Small intestine (tissue), 16 donors: ENCODE results near the gene RRP15. TPM values are rescaled to one million over a fixed set of nuclear protein-coding genes. Genes with fewer than 3 reads are reported as not detected.
A peak's percentile ranks its signal among the peaks of the same experiment; 100 is the strongest.

Experiments used
- DNase-seq, 2 donors: peaks; one replicate each; pipeline versions ENCODE4 v3.0.0 to v3.0.0-alpha.2; 2013
- FAIRE-seq: peaks from 2 replicates; lab custom pipeline; 2012; peaks lifted over from hg19 to GRCh38; lab: Jason Lieb, UNC
- H3K27ac ChIP-seq, 3 donors: one replicate each; pipeline ENCODE4 v1.5.1; 2013; ENCODE audit warnings: low read length in 2 of 3, mild to moderate bottlenecking in 2 of 3, control low read depth in 1 of 3, inconsistent platforms in 1 of 3, low read depth in 1 of 3, moderate library complexity in 1 of 3
- H3K27me3 ChIP-seq, 3 donors: one replicate each; pipeline ENCODE4 v1.6.1; 2013; ENCODE audit warnings: low read length in 3 of 3, inconsistent platforms in 1 of 3; ENCODE audit not compliant: control insufficient read depth in 3 of 3, insufficient read depth in 3 of 3
- H3K36me3 ChIP-seq, 3 donors: one replicate each; pipeline ENCODE4 v1.6.1; 2013; ENCODE audit warnings: low read length in 3 of 3, inconsistent platforms in 1 of 3, low read depth in 1 of 3, mild to moderate bottlenecking in 1 of 3, moderate library complexity in 1 of 3; ENCODE audit not compliant: control insufficient read depth in 3 of 3, insufficient read depth in 2 of 3
- H3K4me1 ChIP-seq, 3 donors: one replicate each; pipeline ENCODE4 v1.6.1; 2013; ENCODE audit warnings: low read length in 2 of 3, inconsistent platforms in 1 of 3, low read depth in 1 of 3, mild to moderate bottlenecking in 1 of 3, moderate library complexity in 1 of 3; ENCODE audit not compliant: control insufficient read depth in 3 of 3, insufficient read depth in 2 of 3
- H3K4me3 ChIP-seq, 3 donors: one replicate each; pipeline ENCODE4 v1.5.1; 2013; ENCODE audit warnings: low read length in 3 of 3, control low read depth in 1 of 3, inconsistent platforms in 1 of 3, low read depth in 1 of 3, mild to moderate bottlenecking in 1 of 3, moderate library complexity in 1 of 3
- H3K9me3 ChIP-seq, 2 donors: one replicate each; pipeline ENCODE4 v1.6.1; 2013; ENCODE audit warnings: low read depth in 1 of 2, low read length in 1 of 2; ENCODE audit not compliant: control insufficient read depth in 2 of 2, insufficient read depth in 1 of 2
- WGBS, 3 donors: extraction: QIAGEN DNeasy Blood & Tissue Kit; methylation state at CpG; one replicate each; pipeline ENCODE4 v1.1.7; 2013; 5-methylcytosine and 5-hydroxymethylcytosine counted together
- long read RNA-seq, 10 donors: transcript quantifications; one replicate each; lab custom pipeline, GENCODE V29; 2026
- polyA plus RNA-seq, 4 donors: library from polyadenylated mRNA; stranded (reverse) in 3 of 4; unstranded in 1 of 4; fragments of 200-250 nt in 3 of 4; fragments of 120-200 nt in 1 of 4; gene quantifications; one replicate each; pipeline versions ENCODE4 v1.2.1 to v1.2.3, GENCODE V29; 2013
- donor health status: healthy with polysubstance abuse.
- donor health status: control.
- donor health status: control.
- donor health status: Bipolar disorder and iron deficiency.
- donor health status: healthy.

Gene RRP15, protein sequence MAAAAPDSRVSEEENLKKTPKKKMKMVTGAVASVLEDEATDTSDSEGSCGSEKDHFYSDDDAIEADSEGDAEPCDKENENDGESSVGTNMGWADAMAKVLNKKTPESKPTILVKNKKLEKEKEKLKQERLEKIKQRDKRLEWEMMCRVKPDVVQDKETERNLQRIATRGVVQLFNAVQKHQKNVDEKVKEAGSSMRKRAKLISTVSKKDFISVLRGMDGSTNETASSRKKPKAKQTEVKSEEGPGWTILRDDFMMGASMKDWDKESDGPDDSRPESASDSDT
- polyA plus RNA-seq = 10 to 100 TPM in 1 of 4 donors, 1 to 10 TPM in 3; 1.3 to 11.4 (median 3.2) TPM
- long read RNA-seq, donor 1 = 0 reads
- long read RNA-seq, donor 2, full-length matches to known transcripts = 6 of 6 reads
- long read RNA-seq, donor 2, partial matches to known transcripts = 0 of 6 reads
- long read RNA-seq, donor 2, other reads (novel, unspliced or antisense) = 0 of 6 reads
- long read RNA-seq, donor 3, full-length matches to known transcripts = 13 of 18 reads
- long read RNA-seq, donor 3, partial matches to known transcripts = 5 of 18 reads
- long read RNA-seq, donor 3, other reads (novel, unspliced or antisense) = 0 of 18 reads
- long read RNA-seq, donor 4 = 0 reads
- long read RNA-seq, donor 5 = 0 reads
- long read RNA-seq, donor 6, full-length matches to known transcripts = 5 of 5 reads
- long read RNA-seq, donor 6, partial matches to known transcripts = 0 of 5 reads
- long read RNA-seq, donor 6, other reads (novel, unspliced or antisense) = 0 of 5 reads
- long read RNA-seq, donor 7 = 0 reads
- long read RNA-seq, donor 8, partial matches to known transcripts = 0 of 2 reads
- long read RNA-seq, donor 8, other reads (novel, unspliced or antisense) = 0 of 2 reads
- long read RNA-seq, donor 9, full-length matches to known transcripts = 2 of 2 reads
- long read RNA-seq, donor 9, partial matches to known transcripts = 0 of 2 reads
- long read RNA-seq, donor 9, other reads (novel, unspliced or antisense) = 0 of 2 reads
- long read RNA-seq, donor 10, full-length matches to known transcripts = 15 of 15 reads
- long read RNA-seq, donor 10, partial matches to known transcripts = 0 of 15 reads
- long read RNA-seq, donor 10, other reads (novel, unspliced or antisense) = 0 of 15 reads

DNA sequence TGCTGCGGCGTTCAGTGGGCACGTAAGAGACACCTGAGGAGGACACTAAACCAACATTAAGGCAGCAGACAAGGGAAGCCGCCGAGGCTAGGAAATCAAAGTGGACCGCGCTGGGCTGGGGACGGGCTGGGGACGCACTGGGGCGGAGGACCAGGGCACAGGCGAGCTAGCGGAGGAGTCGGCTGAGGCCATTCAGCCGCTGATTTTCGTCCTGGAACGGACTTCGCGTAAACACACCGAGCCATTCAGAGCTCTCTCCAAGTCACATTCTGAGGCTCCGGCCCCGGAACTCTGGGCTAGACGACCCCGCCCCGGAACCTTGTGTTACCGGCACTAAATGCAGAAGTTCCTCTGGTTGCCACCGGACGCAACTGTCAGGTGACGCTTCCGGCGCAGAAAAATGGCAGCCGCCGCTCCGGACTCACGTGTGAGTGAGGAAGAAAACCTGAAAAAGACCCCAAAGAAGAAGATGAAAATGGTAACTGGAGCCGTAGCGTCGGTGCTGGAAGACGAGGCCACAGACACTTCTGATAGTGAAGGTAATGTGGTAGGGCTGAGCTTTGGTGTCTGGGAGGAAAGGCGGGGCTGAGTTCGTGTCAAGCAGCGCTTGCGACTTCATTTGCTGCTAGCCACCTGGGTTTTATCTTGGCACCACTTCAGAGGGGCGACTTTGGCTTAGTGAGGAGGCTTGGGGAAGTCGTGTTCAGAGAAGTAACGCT lies at the start of gene RRP15:
Gene RRP15 (plus strand): TSS at position 377 of the 719 bp plus-strand sequence. CDS start 24 bp downstream, at position 401.
- Histone ChIP-seq H3K4me1 (peaks cover 0 to 10% (median 9%) of the 10 kb centered on the region in 3 donors), H3K4me3 (peak within 1 kb of the TSS; percentile 74 to 97 (median 83)), H3K27ac (peak within 1 kb of the TSS; percentile 86 to 94 (median 92)), H3K9me3 (peaks cover 0 to 6% of the 10 kb centered on the region in 2 donors), H3K36me3 (no peaks in the 10 kb centered on the region), H3K27me3 (no peaks in the 10 kb centered on the region)
- FAIRE-seq (no peak), DNase-seq (peak; percentile 92 to 94)
- 0% methylated on average over 45 of the region's 45 CpGs for WGBS, 3 donors

- H3K4me3 ChIP-seq = no peak overlapping the region
- 37 to 63% (median 51%) methylated on average over 3 of the region's 3 CpGs for WGBS, 3 donors
- no peaks in the 10 kb centered on the region for H3K9me3 ChIP-seq
- no peak for FAIRE-seq
- H3K27ac ChIP-seq = no peak overlapping the region
- no peaks in the 10 kb centered on the region for H3K36me3 ChIP-seq
- peak in 1 of 2 donors; percentile 44 for DNase-seq
- no peaks in the 10 kb centered on the region for H3K4me1 ChIP-seq
- H3K27me3 ChIP-seq = peaks cover 0 to 2% (median 0%) of the 10 kb centered on the region in 3 donors
Measured at GRCh38 chr1:218242171-218242570, 42.9 kb upstream of the RRP15 start.

DNA sequence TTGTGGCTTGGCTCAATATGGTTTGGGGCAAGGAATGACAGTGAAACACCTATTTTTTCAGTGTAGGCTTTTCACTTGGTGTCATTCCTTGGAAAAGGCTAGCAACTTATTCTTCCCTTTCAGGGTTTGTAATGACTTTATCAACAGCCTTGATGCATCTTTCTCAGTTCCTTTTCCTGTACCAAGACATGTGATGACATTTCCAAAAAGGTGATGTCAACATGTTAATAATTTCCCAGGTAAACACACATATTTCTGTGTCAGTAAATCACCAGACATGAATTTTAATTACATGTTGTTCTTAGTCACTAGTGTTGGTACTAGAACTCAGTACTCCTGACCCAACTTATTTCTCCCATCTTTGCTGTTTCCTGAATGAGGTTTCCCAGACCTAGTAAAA lies 37.8 kb upstream of the RRP15 start:
- DNase-seq (no peak), FAIRE-seq (no peak)
- Histone ChIP-seq H3K36me3 (no peaks in the 10 kb centered on the region), H3K9me3 (no peaks in the 10 kb centered on the region), H3K4me3 (no peak overlapping the region), H3K4me1 (no peaks in the 10 kb centered on the region), H3K27ac (no peak overlapping the region), H3K27me3 (peaks cover 0 to 5% (median 0%) of the 10 kb centered on the region in 3 donors)

DNA sequence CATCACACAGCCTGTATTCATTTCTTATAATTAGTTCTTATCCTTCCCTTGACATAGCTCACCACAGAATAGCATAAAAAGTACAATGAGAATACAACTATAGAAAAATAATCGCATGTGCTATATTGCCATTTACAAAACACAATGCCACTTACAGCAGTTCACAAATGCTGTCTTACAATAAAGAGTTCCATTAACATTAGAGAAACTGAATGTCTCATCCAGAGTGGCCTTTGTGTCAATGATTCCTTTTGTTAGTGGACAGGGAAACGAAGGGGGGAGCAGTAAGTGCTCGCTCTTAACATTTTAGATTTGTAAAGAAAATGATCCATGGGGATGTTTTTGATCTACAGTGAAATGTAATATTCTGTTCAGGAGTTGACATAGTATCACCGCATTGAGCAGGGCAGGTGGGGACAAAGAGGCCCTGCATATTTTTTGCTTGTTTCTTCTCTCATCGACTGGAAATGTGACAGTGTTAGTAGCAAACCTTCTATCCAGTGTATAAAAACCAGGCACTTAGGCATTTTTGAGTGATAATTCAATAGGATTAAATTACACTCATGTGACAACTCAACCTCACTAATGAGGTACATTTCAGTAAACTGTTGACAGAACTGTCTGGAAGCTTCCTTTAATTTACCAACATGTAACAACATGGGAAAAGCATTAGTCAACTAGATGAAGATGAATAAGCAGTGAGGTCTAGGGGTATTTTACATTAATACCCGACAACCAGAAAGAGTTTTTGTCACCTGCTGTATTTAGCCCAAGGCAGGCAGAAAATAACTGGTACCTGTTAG lies 35.6 kb upstream of the RRP15 start:
- 74 to 85% (median 84%) methylated on average over 6 of the region's 6 CpGs for WGBS, 3 donors
- FAIRE-seq = no peak

DNA sequence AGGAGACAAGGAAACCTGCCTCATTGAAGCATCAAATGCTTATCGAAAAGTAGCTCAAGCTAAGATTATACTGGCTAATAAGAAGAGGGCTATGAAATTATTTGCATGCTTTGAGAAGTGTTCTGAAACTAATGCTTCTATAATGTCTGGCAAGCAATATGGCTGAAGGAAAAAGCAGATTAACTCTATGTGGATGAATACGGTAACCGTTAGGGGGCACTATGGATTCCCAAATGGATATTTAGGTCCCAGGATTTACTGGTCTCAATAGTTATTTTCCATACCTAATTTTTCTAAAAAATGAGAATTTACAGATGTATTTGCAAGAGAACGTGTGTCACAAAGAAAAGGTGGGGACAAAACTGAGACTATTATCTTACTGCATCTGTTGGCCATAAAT lies 34.6 kb upstream of the RRP15 start:
- Histone ChIP-seq H3K9me3 (no peaks in the 10 kb centered on the region), H3K27ac (no peak overlapping the region), H3K4me3 (no peak overlapping the region), H3K36me3 (no peaks in the 10 kb centered on the region), H3K4me1 (peaks cover 0 to 3% (median 0%) of the 10 kb centered on the region in 3 donors), H3K27me3 (peaks cover 0 to 3% (median 0%) of the 10 kb centered on the region in 3 donors)
- FAIRE-seq = no peak
- WGBS, 3 donors = 72 to 79% (median 78%) methylated on average over 4 of the region's 4 CpGs
- no peak for DNase-seq

More for the DNA sequence above, 35.6 kb upstream of the RRP15 start:
- no peaks in the 10 kb centered on the region for H3K36me3 ChIP-seq
- peaks cover 0 to 5% (median 0%) of the 10 kb centered on the region in 3 donors for H3K27me3 ChIP-seq
- H3K9me3 ChIP-seq = no peaks in the 10 kb centered on the region
- DNase-seq = no peak
- no peak overlapping the region for H3K4me3 ChIP-seq
- no peak overlapping the region for H3K27ac ChIP-seq
- H3K4me1 ChIP-seq = peaks cover 0 to 3% (median 0%) of the 10 kb centered on the region in 3 donors

- FAIRE-seq = no peak
- Histone ChIP-seq H3K4me3 (no peak overlapping the region), H3K27ac (peak overlapping the region in 1 of 3 donors; percentile 35), H3K27me3 (no peaks in the 10 kb centered on the region), H3K36me3 (no peaks in the 10 kb centered on the region), H3K4me1 (peaks cover 0 to 3% (median 3%) of the 10 kb centered on the region in 3 donors), H3K9me3 (peaks cover 0 to 6% of the 10 kb centered on the region in 2 donors)
- WGBS, 3 donors = 47 to 52% (median 50%) methylated on average over 8 of the region's 8 CpGs
- peak; percentile 72 to 88 for DNase-seq
Measured at GRCh38 chr1:218254296-218254946, 30.7 kb upstream of the RRP15 start.

GRCh38 chr1:218255090-218255489 lies 30.0 kb upstream of the RRP15 start:
- peaks cover 0 to 3% (median 3%) of the 10 kb centered on the region in 3 donors for H3K4me1 ChIP-seq
- H3K27ac ChIP-seq = peak overlapping the region in 1 of 3 donors; percentile 35
- no peaks in the 10 kb centered on the region for H3K27me3 ChIP-seq
- DNase-seq = peak; percentile 33 to 73
- FAIRE-seq = no peak
- peaks cover 0 to 11% of the 10 kb centered on the region in 2 donors for H3K9me3 ChIP-seq
- WGBS, 3 donors = 28 to 50% (median 36%) methylated on average over 2 of the region's 2 CpGs
- no peaks in the 10 kb centered on the region for H3K36me3 ChIP-seq
- no peak overlapping the region for H3K4me3 ChIP-seq
